ENCODE results near the gene SLC17A3.

GRCh38 chr6:25821341-25821740 is 52.7 kb downstream of the SLC17A3 start:
- TF ChIP-seq EZH2 (IDR thresholded peaks at IDR 0.05): no peak
- no peak for TF ChIP-seq CTCF (IDR thresholded peaks at IDR 0.05)
- no peak for TF ChIP-seq EZH2phosphoT487 (IDR thresholded peaks at IDR 0.05)
